Heart right ventricle (tissue), 16 donors: ENCODE data around the gene VPS13A. TPM values are rescaled to one million over a fixed set of nuclear protein-coding genes. Genes with fewer than 3 reads are reported as not detected.

ENCODE experiments used
- ATAC-seq, 8 donors: fragments of 200-7000 bp; cut with Tn5 transposase; one replicate each; pipeline ENCODE4 v1.9.1; 2020; ENCODE audit warnings: mild to moderate bottlenecking in 8 of 8, moderate library complexity in 8 of 8, moderate number of reproducible peaks in 1 of 8
- DNase-seq, 2 donors: peaks; one replicate each; pipeline ENCODE4 v3.0.0-alpha.2; 2020
- H3K27ac ChIP-seq, 10 donors: fragments of 200-600 bp; sonication (generic) in 2 of 10; one replicate each; pipeline versions ENCODE4 v1.5.0 to v1.8.0; 2020 to 2022; ENCODE audit warnings: mild to moderate bottlenecking in 3 of 10
- H3K27me3 ChIP-seq, 7 donors: fragments of 200-600 bp; one replicate each; pipeline ENCODE4 v1.8.0; 2021 to 2022; ENCODE audit warnings: mild to moderate bottlenecking in 2 of 7
- H3K36me3 ChIP-seq, 9 donors: fragments of 200-600 bp; sonication (generic) in 1 of 9; one replicate each; pipeline versions ENCODE4 v1.5.0 to v1.8.0; 2020 to 2022; ENCODE audit warnings: mild to moderate bottlenecking in 2 of 9
- H3K4me1 ChIP-seq, 9 donors: fragments of 200-600 bp; sonication (generic) in 1 of 9; one replicate each; pipeline versions ENCODE4 v1.5.0 to v1.8.0; 2020 to 2022; ENCODE audit warnings: mild to moderate bottlenecking in 4 of 9
- H3K4me3 ChIP-seq, 10 donors: fragments of 200-600 bp; sonication (generic) in 2 of 10; one replicate each; pipeline versions ENCODE4 v1.5.0 to v1.8.0; 2020 to 2022; ENCODE audit warnings: mild to moderate bottlenecking in 7 of 10, moderate library complexity in 2 of 10
- H3K9me3 ChIP-seq, 11 donors: fragments of 200-600 bp in 10 of 11; sonication (generic) in 2 of 11; one replicate each; pipeline versions ENCODE4 v1.5.0 to v1.8.0; 2013 to 2022; ENCODE audit warnings: mild to moderate bottlenecking in 2 of 11, control low read depth in 1 of 11, moderate library complexity in 1 of 11
- CTCF ChIP-seq, 9 donors: fragments of 200-600 bp; sonication (generic) in 2 of 9; IDR thresholded peaks; one replicate each; pipeline versions ENCODE4 v1.5.0 to v1.8.0; 2021 to 2022; ENCODE audit warnings: antibody characterized with exemption in 9 of 9, mild to moderate bottlenecking in 5 of 9, moderate library complexity in 1 of 9
- WGBS, 2 donors: extraction: QIAGEN DNeasy Blood & Tissue Kit; methylation state at CpG; one replicate each; pipeline ENCODE4 v1.1.7; 2013; ENCODE audit warnings: inconsistent platforms in 1 of 2; 5-methylcytosine and 5-hydroxymethylcytosine counted together
- intact Hi-C, 10 donors: fragments of 100-400 bp; cut with DNase I; formaldehyde crosslinking; loops; one replicate each; pipeline versions ENCODE4 v1.11.1 to v1.14.2; 2022
- polyA plus RNA-seq, 2 donors: library from polyadenylated mRNA; stranded (reverse); fragments of 200-250 nt; gene quantifications; one replicate each; pipeline ENCODE4 v1.2.3, GENCODE V29; 2013
- total RNA-seq, 10 donors: library from RNA; stranded (reverse); fragmentation: NEBNext Ultra II Directional in 3 of 10; extraction: Animal tissue kit (Norgen Biotek cat#: 25700) in 3 of 10; gene quantifications; one replicate each; pipeline versions ENCODE4 v1.2.1 to v1.2.4, GENCODE V29; 2021 to 2023
- donor health status: Arrhythmogenic right ventricular cardiomyopathy.
- donor health status: ischemic (EF 13 %, LVEDD 7.1; RV severe dilation, severe dysfunction).
- donor health status: healthy with polysubstance abuse.
- donor health status: DM: no; HTN: yes; CAD: no.
- donor health status: DM: no; HTN: no; CAD: no.
- donor health status: ischemic (EF 25% LVEDD 6.9; RV normal size, moderate dysfunction).
- donor health status: ischemic (EF 25% LVEDD 5.7; RV mildly dilated, moderate dysfunction).
- donor health status: healthy.
- donor health status: DM: yes; HTN: yes; CAD: no.
- donor health status: Ischemic cardiomyopathy.
- donor health status: ischemic (EF 35%, LVEDD 5.7; RV mildly dilated, moderate dysfunction).
- donor health status: nonischemic (EF 11% LVEDD 7.7; RV severe dilation, severe dysfunction).
- donor health status: DM: yes; HTN: yes; CAD: no.
- donor health status: PGD.
- donor health status: ischemic (EF 29% LVEDD 5.4; RV normal size, mild dysfunction).
- donor health status: nonischemic (EF 23%, LVEDD 6.1; RV moderate dilation, normal function).

VPS13A gene
- total and polyA plus RNA-seq, 12 donors = 6.8 to 53.2 (median 33.6) TPM

GRCh38 chr9:77271023-77271690 lies 93.8 kb downstream of the VPS13A start:
- intact Hi-C loops = no loop called here

GRCh38 chr9:77276799-77277198 lies 99.5 kb downstream of the VPS13A start:
- Histone ChIP-seq H3K27me3 (no peaks in the 10 kb centered on the region), H3K9me3 (no peaks in the 10 kb centered on the region), H3K27ac (no peak overlapping the region), H3K4me1 (peaks cover 0 to 6% (median 0%) of the 10 kb centered on the region in 9 donors), H3K36me3 (peaks cover 0 to 68% (median 14%) of the 10 kb centered on the region in 9 donors), H3K4me3 (no peak overlapping the region)
- no peak for DNase-seq
- TF ChIP-seq CTCF (IDR thresholded peaks at IDR 0.05) = no peak
- intact Hi-C loops = no loop called here
- 96 to 97% methylated on average over 3 of the region's 3 CpGs for WGBS, 2 donors
- ATAC-seq = no peak

More at GRCh38 chr9:77271023-77271690, 93.8 kb downstream of the VPS13A start:
- H3K4me1 ChIP-seq = no peaks in the 10 kb centered on the region
- no peak overlapping the region for H3K27ac ChIP-seq
- DNase-seq = no peak
- peaks cover 0 to 26% (median 9%) of the 10 kb centered on the region in 9 donors for H3K36me3 ChIP-seq
- H3K27me3 ChIP-seq = no peaks in the 10 kb centered on the region
- no peak for TF ChIP-seq CTCF (IDR thresholded peaks at IDR 0.05)
- H3K9me3 ChIP-seq = peaks cover 0 to 3% (median 0%) of the 10 kb centered on the region in 11 donors
- no peak overlapping the region for H3K4me3 ChIP-seq
- WGBS, 2 donors = 93 to 98% methylated on average over 1 of the region's 1 CpG
- no peak for ATAC-seq

DNA sequence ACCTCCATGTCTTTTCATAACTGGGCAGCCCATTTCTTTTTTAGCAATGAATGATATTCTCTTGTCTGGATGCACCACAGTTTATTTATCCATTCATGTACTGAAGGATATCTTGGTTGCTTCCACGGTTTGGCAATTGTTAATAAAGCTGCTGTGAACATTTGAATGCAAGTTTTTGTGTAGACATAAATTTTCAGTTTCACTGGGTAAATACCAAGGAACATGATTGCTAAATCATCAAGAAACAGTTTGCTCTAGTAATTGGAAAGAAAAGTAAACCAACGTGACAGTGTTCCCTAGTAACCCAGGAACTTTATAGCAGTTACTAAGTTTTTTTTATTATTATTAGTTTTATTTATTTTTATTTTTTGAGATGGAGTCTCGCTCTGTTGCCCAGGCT lies 100.4 kb downstream of the VPS13A start:
- Histone ChIP-seq H3K36me3 (peaks cover 0 to 78% (median 22%) of the 10 kb centered on the region in 9 donors), H3K9me3 (no peaks in the 10 kb centered on the region), H3K27me3 (no peaks in the 10 kb centered on the region), H3K4me1 (peaks cover 0 to 6% (median 0%) of the 10 kb centered on the region in 9 donors), H3K27ac (no peak overlapping the region), H3K4me3 (no peak overlapping the region)
- TF ChIP-seq CTCF (IDR thresholded peaks at IDR 0.05) = no peak
- DNase-seq = no peak
- no peak for ATAC-seq
- intact Hi-C loops = no loop called here
- 92 to 93% methylated on average over 3 of the region's 3 CpGs for WGBS, 2 donors

GRCh38 chr9:77283991-77284390 lies 106.7 kb downstream of the VPS13A start:
- 81 to 89% methylated on average over 2 of the region's 2 CpGs for WGBS, 2 donors
- Histone ChIP-seq H3K9me3 (peaks cover 0 to 18% (median 8%) of the 10 kb centered on the region in 11 donors), H3K27me3 (no peaks in the 10 kb centered on the region), H3K27ac (no peak overlapping the region), H3K4me3 (no peak overlapping the region), H3K36me3 (peaks cover 0 to 71% (median 18%) of the 10 kb centered on the region in 9 donors), H3K4me1 (peaks cover 0 to 6% (median 0%) of the 10 kb centered on the region in 9 donors)
- intact Hi-C loops = no loop called here
- TF ChIP-seq CTCF (IDR thresholded peaks at IDR 0.05) = no peak
- DNase-seq (no peak), ATAC-seq (no peak)
